ENCODE results near the gene FFAR3.

FFAR3 gene

DNA sequence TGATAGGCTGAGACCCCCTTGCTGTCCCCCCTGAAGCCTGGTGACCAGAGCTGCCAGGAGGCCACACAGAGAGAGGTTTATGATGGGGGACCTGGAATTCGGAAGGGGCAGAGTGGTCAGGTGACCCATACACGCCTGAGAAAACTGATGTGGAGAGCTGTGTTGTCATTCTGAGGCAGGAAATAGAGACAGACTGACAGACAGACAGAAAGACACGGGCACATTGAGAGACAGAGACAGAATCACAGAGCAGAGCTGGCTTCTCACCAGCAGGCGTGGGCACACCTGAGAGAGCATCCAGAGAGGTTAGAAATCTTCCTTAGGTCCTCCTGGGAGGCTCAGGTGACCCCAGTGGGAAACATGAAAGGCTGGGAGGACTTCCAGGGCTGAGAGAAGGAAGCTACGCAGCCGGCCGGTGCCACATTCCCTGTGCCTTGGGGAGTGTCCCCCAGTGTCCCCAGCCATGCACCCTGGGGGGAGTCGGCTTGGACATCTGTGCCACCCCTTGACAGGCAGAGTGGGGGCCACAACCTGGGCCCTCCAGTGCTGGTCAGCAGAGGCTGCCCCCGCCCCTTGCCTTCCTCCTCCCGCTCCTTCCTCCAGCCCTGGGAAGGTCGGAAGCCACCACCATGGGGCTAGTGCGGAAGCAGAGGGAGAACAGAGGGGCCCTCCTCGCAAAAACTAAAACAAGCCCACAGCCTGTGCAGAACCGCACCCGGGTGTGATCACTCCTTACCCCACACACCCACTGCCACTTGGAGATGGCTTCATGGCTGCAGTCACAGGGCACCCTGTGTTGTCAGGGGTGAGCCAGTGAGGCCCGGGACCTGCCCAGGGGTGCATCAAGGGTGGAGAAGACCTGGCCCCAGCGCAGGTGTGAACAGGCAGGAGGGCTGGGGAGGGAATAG, 8.4 kb upstream of the FFAR3 start:
- no peak for DNase-seq (ENCODE audit: low read depth)
- no peak overlapping the region for H3K4me3 ChIP-seq (ENCODE audit: low read depth, low read length)
- TF ChIP-seq, protein P1, sequence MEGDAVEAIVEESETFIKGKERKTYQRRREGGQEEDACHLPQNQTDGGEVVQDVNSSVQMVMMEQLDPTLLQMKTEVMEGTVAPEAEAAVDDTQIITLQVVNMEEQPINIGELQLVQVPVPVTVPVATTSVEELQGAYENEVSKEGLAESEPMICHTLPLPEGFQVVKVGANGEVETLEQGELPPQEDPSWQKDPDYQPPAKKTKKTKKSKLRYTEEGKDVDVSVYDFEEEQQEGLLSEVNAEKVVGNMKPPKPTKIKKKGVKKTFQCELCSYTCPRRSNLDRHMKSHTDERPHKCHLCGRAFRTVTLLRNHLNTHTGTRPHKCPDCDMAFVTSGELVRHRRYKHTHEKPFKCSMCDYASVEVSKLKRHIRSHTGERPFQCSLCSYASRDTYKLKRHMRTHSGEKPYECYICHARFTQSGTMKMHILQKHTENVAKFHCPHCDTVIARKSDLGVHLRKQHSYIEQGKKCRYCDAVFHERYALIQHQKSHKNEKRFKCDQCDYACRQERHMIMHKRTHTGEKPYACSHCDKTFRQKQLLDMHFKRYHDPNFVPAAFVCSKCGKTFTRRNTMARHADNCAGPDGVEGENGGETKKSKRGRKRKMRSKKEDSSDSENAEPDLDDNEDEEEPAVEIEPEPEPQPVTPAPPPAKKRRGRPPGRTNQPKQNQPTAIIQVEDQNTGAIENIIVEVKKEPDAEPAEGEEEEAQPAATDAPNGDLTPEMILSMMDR (IDR thresholded peaks at IDR 0.05; ENCODE audit: low read depth, low read length), result no peak
- TF ChIP-seq, protein P2, sequence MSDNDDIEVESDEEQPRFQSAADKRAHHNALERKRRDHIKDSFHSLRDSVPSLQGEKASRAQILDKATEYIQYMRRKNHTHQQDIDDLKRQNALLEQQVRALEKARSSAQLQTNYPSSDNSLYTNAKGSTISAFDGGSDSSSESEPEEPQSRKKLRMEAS (IDR thresholded peaks at IDR 0.05; ENCODE audit: low read depth, low read length), result no peak
- TF ChIP-seq MYC (IDR thresholded peaks at IDR 0.05; ENCODE audit: low read depth, low read length) (no peak), POLR2A (IDR thresholded peaks at IDR 0.05; ENCODE audit: extremely low read depth, insufficient read length) (no peak)

DNA sequence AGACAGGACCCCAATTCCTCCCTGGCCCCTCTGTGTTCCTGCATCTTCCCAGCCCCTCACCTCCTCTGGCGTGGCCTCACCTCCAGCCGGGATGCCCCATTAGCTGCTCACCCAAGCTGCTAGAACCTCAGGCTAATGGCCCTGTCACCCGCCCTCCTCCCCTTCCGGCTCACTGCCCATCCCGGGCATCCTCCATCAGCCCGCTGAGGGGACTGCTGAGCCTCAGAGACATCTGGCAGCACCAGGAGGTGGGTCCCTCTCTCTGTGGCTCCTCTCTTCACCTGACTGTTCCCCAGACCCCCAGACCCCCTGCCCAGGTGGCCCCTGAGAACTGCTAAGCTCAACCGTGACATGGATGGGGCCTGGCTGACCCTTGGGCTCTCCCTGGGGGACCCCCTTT, 7.7 kb upstream of the FFAR3 start:
- TF ChIP-seq, protein P2 (IDR thresholded peaks at IDR 0.05; ENCODE audit: low read depth, low read length), result no peak
- TF ChIP-seq MYC (IDR thresholded peaks at IDR 0.05; ENCODE audit: low read depth, low read length) (no peak), POLR2A (IDR thresholded peaks at IDR 0.05; ENCODE audit: extremely low read depth, insufficient read length) (no peak)
- TF ChIP-seq, protein P1 (IDR thresholded peaks at IDR 0.05; ENCODE audit: low read depth, low read length), result no peak
- H3K4me3 ChIP-seq (ENCODE audit: low read depth, low read length), result no peak overlapping the region
- DNase-seq (ENCODE audit: low read depth), result no peak

DNA sequence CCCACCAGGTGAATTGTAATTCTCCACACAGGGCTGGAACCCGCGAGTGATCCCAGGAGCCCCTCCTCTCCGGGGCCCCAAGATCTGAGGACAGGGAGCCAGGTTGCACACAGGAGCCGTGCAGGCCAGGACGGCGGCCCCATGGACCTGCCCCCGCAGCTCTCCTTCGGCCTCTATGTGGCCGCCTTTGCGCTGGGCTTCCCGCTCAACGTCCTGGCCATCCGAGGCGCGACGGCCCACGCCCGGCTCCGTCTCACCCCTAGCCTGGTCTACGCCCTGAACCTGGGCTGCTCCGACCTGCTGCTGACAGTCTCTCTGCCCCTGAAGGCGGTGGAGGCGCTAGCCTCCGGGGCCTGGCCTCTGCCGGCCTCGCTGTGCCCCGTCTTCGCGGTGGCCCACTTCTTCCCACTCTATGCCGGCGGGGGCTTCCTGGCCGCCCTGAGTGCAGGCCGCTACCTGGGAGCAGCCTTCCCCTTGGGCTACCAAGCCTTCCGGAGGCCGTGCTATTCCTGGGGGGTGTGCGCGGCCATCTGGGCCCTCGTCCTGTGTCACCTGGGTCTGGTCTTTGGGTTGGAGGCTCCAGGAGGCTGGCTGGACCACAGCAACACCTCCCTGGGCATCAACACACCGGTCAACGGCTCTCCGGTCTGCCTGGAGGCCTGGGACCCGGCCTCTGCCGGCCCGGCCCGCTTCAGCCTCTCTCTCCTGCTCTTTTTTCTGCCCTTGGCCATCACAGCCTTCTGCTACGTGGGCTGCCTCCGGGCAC, 6.7 kb upstream of the FFAR3 start:
- TF ChIP-seq, protein P2 (IDR thresholded peaks at IDR 0.05; ENCODE audit: low read depth, low read length), result no peak
- TF ChIP-seq MYC (IDR thresholded peaks at IDR 0.05; ENCODE audit: low read depth, low read length) (no peak), POLR2A (IDR thresholded peaks at IDR 0.05; ENCODE audit: extremely low read depth, insufficient read length) (no peak)
- TF ChIP-seq, protein P1 (IDR thresholded peaks at IDR 0.05; ENCODE audit: low read depth, low read length), result no peak
- H3K4me3 ChIP-seq (ENCODE audit: low read depth, low read length), result no peak overlapping the region
- no peak for DNase-seq (ENCODE audit: low read depth)

DNA sequence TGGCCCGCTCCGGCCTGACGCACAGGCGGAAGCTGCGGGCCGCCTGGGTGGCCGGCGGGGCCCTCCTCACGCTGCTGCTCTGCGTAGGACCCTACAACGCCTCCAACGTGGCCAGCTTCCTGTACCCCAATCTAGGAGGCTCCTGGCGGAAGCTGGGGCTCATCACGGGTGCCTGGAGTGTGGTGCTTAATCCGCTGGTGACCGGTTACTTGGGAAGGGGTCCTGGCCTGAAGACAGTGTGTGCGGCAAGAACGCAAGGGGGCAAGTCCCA, 6.1 kb upstream of the FFAR3 start:
- TF ChIP-seq, protein P2 (IDR thresholded peaks at IDR 0.05; ENCODE audit: low read depth, low read length), result no peak
- TF ChIP-seq, protein P1 (IDR thresholded peaks at IDR 0.05; ENCODE audit: low read depth, low read length), result no peak
- TF ChIP-seq MYC (IDR thresholded peaks at IDR 0.05; ENCODE audit: low read depth, low read length), result no peak
- TF ChIP-seq POLR2A (IDR thresholded peaks at IDR 0.05; ENCODE audit: extremely low read depth, insufficient read length), result no peak
- no peak for DNase-seq (ENCODE audit: low read depth)
- H3K4me3 ChIP-seq (ENCODE audit: low read depth, low read length), result no peak overlapping the region

DNA sequence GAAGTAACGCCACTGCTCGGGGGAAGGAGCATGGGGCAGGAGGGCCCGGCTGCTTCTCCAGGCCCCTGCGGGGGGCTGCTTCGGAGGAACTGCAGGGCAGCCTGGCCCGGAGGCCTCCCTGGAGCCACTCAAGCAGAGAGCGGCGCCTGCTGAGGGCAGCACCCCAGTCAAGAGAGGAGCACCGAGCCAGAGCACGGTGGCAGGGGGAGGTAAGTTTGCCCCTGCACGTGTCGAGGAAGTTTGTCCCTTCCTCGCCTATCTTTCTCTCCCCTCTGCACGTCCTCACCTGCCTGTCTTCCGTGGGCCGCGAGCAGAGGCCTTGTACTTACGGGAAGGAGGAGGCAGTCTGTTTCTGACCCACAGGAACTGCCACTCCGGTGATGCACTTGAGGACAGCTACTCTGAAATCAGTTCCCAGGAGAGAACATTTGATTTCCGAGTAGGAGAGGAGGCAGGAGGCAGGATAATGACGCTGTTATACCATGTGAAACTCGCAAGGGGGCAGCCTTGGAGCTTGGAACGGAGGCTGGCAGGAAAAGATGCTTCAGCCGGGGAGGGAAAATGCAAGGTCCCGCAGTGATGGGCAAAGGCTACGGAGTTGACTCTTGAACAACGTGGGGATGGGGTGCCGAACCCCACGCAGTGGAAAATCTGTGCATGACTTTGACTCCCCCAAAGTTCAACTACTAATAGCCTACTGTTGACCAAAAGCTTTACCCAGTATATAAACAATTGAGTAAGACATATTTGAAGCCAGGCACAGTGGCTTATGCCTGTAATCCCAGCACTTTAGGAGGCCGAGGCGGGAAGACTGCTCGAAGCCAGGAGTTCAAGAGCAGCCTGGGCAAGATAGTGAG, 5.6 kb upstream of the FFAR3 start:
- peak; percentile 78 for DNase-seq (ENCODE audit: low read depth)
- no peak overlapping the region for H3K4me3 ChIP-seq (ENCODE audit: low read depth, low read length)
- TF ChIP-seq, protein P2 (IDR thresholded peaks at IDR 0.05; ENCODE audit: low read depth, low read length), result peak; percentile 65
- TF ChIP-seq MYC (IDR thresholded peaks at IDR 0.05; ENCODE audit: low read depth, low read length), result no peak
- TF ChIP-seq, protein P1 (IDR thresholded peaks at IDR 0.05; ENCODE audit: low read depth, low read length), result peak; percentile 61
